WTC11 (cell line): ENCODE measurements around the gene ADI1. TPM values are rescaled to one million over a fixed set of nuclear protein-coding genes. Genes with fewer than 3 reads are reported as not detected.
A peak's percentile ranks its signal among the peaks of the same experiment; 100 is the strongest.

Experiments
- ATAC-seq: fragments of 200-7000 bp; cut with Tn5 transposase; 2 replicates; pipeline ENCODE4 v1.10.0; 2021; ENCODE audit warnings: mild to moderate bottlenecking, moderate library complexity
- CTCF ChIA-PET: fragments of 300-600 bp; sonication (Branson Sonifier 250); formaldehyde crosslinking; loops from one replicate; lab custom pipeline; 2021; ENCODE audit warnings: antibody characterized with exemption; lab: Charles Lee
- POLR2A ChIA-PET: fragments of 350-600 bp; sonication (Branson Sonifier 250); formaldehyde crosslinking; loops from one replicate; lab custom pipeline; 2021; ENCODE audit warnings: antibody characterized with exemption; lab: Charles Lee
- DNase-seq: peaks from one replicate; pipeline ENCODE4 v3.0.0; 2021; ENCODE audit warnings: low spot score
- H3K27ac Mint-ChIP-seq: 2 replicates; pipeline ENCODE4 v1.8.0; 2021; ENCODE audit warnings: mixed read lengths
- H3K27me3 Mint-ChIP-seq: 2 replicates; pipeline ENCODE4 v1.8.0; 2021; ENCODE audit warnings: low read depth, mild to moderate bottlenecking, moderate library complexity, mixed read lengths
- H3K36me3 Mint-ChIP-seq: 2 replicates; pipeline ENCODE4 v1.8.0; 2021; ENCODE audit warnings: mixed read lengths
- H3K4me1 Mint-ChIP-seq: 2 replicates; pipeline ENCODE4 v1.8.0; 2022; ENCODE audit warnings: mixed read lengths
- H3K4me3 Mint-ChIP-seq: 2 replicates; pipeline ENCODE4 v1.8.0; 2021; ENCODE audit warnings: mild to moderate bottlenecking, moderate library complexity, mixed read lengths
- H3K9me3 Mint-ChIP-seq: 2 replicates; pipeline ENCODE4 v1.8.0; 2021; ENCODE audit warnings: mixed read lengths
- AFF4 ChIP-seq: sonication (generic); formaldehyde crosslinking; IDR thresholded peaks from 2 replicates; pipeline ENCODE4 v1.8.1; 2023; ENCODE audit warnings: mild to moderate bottlenecking, missing genetic modification reagents, borderline replicate concordance
- ATF1 ChIP-seq: sonication (generic); formaldehyde crosslinking; IDR thresholded peaks from 2 replicates; pipeline ENCODE4 v1.8.1; 2023; ENCODE audit warnings: mild to moderate bottlenecking, moderate library complexity, missing genetic modification reagents
- ATF3 ChIP-seq: sonication (generic); formaldehyde crosslinking; conservative IDR thresholded peaks from 2 replicates; pipeline ENCODE4 v1.8.1; 2022; ENCODE audit warnings: mild to moderate bottlenecking, missing genetic modification reagents
- CREM ChIP-seq: sonication (generic); formaldehyde crosslinking; IDR thresholded peaks from 2 replicates; pipeline ENCODE4 v1.8.1; 2022; ENCODE audit warnings: mild to moderate bottlenecking, missing genetic modification reagents, moderate library complexity
- CTCF ChIP-seq: fragments of 200-600 bp; IDR thresholded peaks from 2 replicates; pipeline ENCODE4 v1.8.0; 2022; ENCODE audit warnings: antibody characterized with exemption
- GABPB1 ChIP-seq: sonication (generic); formaldehyde crosslinking; IDR thresholded peaks from 2 replicates; pipeline ENCODE4 v1.8.1; 2023; ENCODE audit warnings: mild to moderate bottlenecking, missing genetic modification reagents
- HMGA2 ChIP-seq: fragments of 250-450 bp; sonication (Bioruptor Pico); IDR thresholded peaks from 2 replicates; pipeline ENCODE4 v1.4.0; 2021; ENCODE audit warnings: mild to moderate bottlenecking, moderate library complexity
- KAT7 ChIP-seq: sonication (generic); formaldehyde crosslinking; IDR thresholded peaks from 2 replicates; pipeline ENCODE4 v1.8.1; 2023; ENCODE audit warnings: missing genetic modification reagents, mild to moderate bottlenecking, borderline replicate concordance
- NR2C2 ChIP-seq: sonication (generic); formaldehyde crosslinking; IDR thresholded peaks from 2 replicates; pipeline ENCODE4 v1.8.0; 2022; ENCODE audit warnings: mild to moderate bottlenecking, missing genetic modification reagents
- NR3C1 ChIP-seq: sonication (generic); formaldehyde crosslinking; conservative IDR thresholded peaks from 2 replicates; pipeline ENCODE4 v1.8.1; 2023; ENCODE audit warnings: low read depth, mild to moderate bottlenecking, missing genetic modification reagents
- PRDM15 ChIP-seq: sonication (generic); formaldehyde crosslinking; IDR thresholded peaks from 2 replicates; pipeline ENCODE4 v1.8.0; 2022; ENCODE audit warnings: missing genetic modification reagents
- SMAD4 ChIP-seq: sonication (generic); formaldehyde crosslinking; IDR thresholded peaks from 2 replicates; pipeline ENCODE4 v1.8.0; 2022; ENCODE audit warnings: mild to moderate bottlenecking, missing genetic modification reagents
- SOX15 ChIP-seq: fragments of 250-450 bp; sonication (Bioruptor Pico); IDR thresholded peaks from 2 replicates; pipeline ENCODE4 v1.9.0; 2021; ENCODE audit warnings: mild to moderate bottlenecking
- ZNF416 ChIP-seq: fragments of 250-450 bp; sonication (Bioruptor Pico); IDR thresholded peaks from 2 replicates; pipeline ENCODE4 v1.9.0; 2021; ENCODE audit warnings: mild to moderate bottlenecking, inconsistent platforms
- ZNF423 ChIP-seq: fragments of 250-450 bp; sonication (Bioruptor Pico); IDR thresholded peaks from 2 replicates; pipeline ENCODE4 v2.1.2; 2022; ENCODE audit warnings: mild to moderate bottlenecking, moderate library complexity
- ZNF671 ChIP-seq: fragments of 250-450 bp; sonication (Bioruptor Pico); IDR thresholded peaks from 2 replicates; pipeline ENCODE4 v1.8.0; 2021; ENCODE audit warnings: mild to moderate bottlenecking
- total RNA-seq: library from RNA; stranded (reverse); gene quantifications from 3 replicates; pipeline ENCODE4 v1.2.3, GENCODE V29; 2021

ADI1 gene
- total RNA-seq, 1 experiment from 2014 or later: 21.4 TPM

- ChIA-PET POLR2A (interaction anchor here (0.8 kb wide), 1 partner anchor 22 kb away, joined by 3 read pairs; no protein-coding TSS in a partner anchor), CTCF (interaction anchor here (0.6 to 1.1 kb wide), 3 partner anchors 13 to 58 kb away, joined by 3 to 4 read pairs (median 3); partner anchors contain the start of gene COLEC11)
These were observed 17.6 kb upstream of the ADI1 start for GRCh38 chr2:3536682-3537632.

GRCh38 chr2:3535794-3536681 is 16.7 kb upstream of the ADI1 start:
- Mint-ChIP-seq H3K9me3 (no peaks in the 10 kb centered on the region), H3K27me3 (no peaks in the 10 kb centered on the region), H3K4me3 (no peak overlapping the region), H3K4me1 (peaks cover 10% of the 10 kb centered on the region), H3K27ac (peak overlapping the region; percentile 81; the same call in 1 of the 2 replicates), H3K36me3 (peaks cover 12% of the 10 kb centered on the region)
- ChIA-PET POLR2A (interaction anchor here (0.6 to 0.8 kb wide), 2 partner anchors 9 to 23 kb away, joined by 3 read pairs; no protein-coding TSS in a partner anchor), CTCF (interaction anchor here (1.0 to 1.1 kb wide), 2 partner anchors 42 to 59 kb away, joined by 3 read pairs; partner anchors contain the start of gene COLEC11)
- DNase-seq: no peak
- no peak for ATAC-seq
- TF ChIP-seq ATF3 (CRISPR knock-in tag): no peak
- no peak for TF ChIP-seq SOX15 (CRISPR knock-in tag)
- no peak for TF ChIP-seq ZNF671 (CRISPR knock-in tag)
- no peak for TF ChIP-seq ZNF423 (CRISPR knock-in tag)
- no peak for TF ChIP-seq KAT7 (CRISPR knock-in tag)
- TF ChIP-seq GABPB1 (CRISPR knock-in tag): no peak
- TF ChIP-seq AFF4 (CRISPR knock-in tag): no peak
- no peak for TF ChIP-seq NR2C2 (CRISPR knock-in tag)
- no peak for TF ChIP-seq PRDM15 (CRISPR knock-in tag)
- no peak for TF ChIP-seq ZNF416 (CRISPR knock-in tag)
- TF ChIP-seq ATF1 (CRISPR knock-in tag): no peak
- no peak for TF ChIP-seq NR3C1 (CRISPR knock-in tag)
- TF ChIP-seq CREM: no peak
- no peak for TF ChIP-seq HMGA2 (CRISPR knock-in tag)

More at GRCh38 chr2:3536682-3537632, 17.6 kb upstream of the ADI1 start:
- DNase-seq (peak; percentile 68), ATAC-seq (peak; percentile 94)
- Mint-ChIP-seq H3K4me3 (no peak overlapping the region), H3K27ac (peak overlapping the region; percentile 81; the same call in 1 of the 2 replicates), H3K4me1 (peaks cover 10% of the 10 kb centered on the region), H3K27me3 (no peaks in the 10 kb centered on the region), H3K36me3 (peaks cover 18% of the 10 kb centered on the region), H3K9me3 (no peaks in the 10 kb centered on the region)
- TF ChIP-seq CTCF (0 out of 2 replicates have a peak, but pooled peaks have one; percentile 10), SMAD4 (CRISPR knock-in tag) (no peak)
